Choroid plexus epithelial cell (primary cell): Measurements from ENCODE around the gene GUCY2D.

Experiments used
- DNase-seq: peaks from one replicate; pipeline ENCODE4 v3.0.0-alpha.2; 2010; ENCODE audit warnings: low read depth
- H3K4me3 ChIP-seq: 2 replicates; pipeline ENCODE4 v1.5.1; 2011; ENCODE audit warnings: low read depth, mild to moderate bottlenecking, control low read depth, low read length, moderate library complexity
- TF ChIP-seq, protein P1 (sequence below): conservative IDR thresholded peaks from 2 replicates; pipeline ENCODE4 v1.5.1; 2011; ENCODE audit warnings: low read depth, mild to moderate bottlenecking, control low read depth, inconsistent platforms, low read length, moderate library complexity

Gene GUCY2D

DNA sequence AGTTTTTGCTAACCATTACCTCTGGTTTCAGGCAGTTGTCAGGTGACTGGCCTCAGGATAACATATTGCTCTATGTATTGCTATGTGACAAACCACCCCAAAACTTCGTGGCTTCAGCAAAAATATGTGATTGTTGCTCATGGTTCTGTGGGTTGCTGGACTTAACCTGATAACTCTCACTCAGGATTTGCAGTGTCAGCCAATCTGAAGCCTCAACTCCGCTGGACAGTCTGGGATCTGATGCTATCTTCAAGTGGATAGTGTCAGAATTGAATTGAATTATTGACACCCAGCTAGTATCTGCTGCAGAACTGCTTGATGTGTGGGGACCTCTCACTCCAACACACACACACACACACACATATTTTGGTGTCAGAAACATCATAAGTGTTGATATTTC, 34.7 kb upstream of the GUCY2D start:
- H3K4me3 ChIP-seq: no peak overlapping the region
- TF ChIP-seq, protein P1, sequence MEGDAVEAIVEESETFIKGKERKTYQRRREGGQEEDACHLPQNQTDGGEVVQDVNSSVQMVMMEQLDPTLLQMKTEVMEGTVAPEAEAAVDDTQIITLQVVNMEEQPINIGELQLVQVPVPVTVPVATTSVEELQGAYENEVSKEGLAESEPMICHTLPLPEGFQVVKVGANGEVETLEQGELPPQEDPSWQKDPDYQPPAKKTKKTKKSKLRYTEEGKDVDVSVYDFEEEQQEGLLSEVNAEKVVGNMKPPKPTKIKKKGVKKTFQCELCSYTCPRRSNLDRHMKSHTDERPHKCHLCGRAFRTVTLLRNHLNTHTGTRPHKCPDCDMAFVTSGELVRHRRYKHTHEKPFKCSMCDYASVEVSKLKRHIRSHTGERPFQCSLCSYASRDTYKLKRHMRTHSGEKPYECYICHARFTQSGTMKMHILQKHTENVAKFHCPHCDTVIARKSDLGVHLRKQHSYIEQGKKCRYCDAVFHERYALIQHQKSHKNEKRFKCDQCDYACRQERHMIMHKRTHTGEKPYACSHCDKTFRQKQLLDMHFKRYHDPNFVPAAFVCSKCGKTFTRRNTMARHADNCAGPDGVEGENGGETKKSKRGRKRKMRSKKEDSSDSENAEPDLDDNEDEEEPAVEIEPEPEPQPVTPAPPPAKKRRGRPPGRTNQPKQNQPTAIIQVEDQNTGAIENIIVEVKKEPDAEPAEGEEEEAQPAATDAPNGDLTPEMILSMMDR: no peak
- DNase-seq: no peak

DNA sequence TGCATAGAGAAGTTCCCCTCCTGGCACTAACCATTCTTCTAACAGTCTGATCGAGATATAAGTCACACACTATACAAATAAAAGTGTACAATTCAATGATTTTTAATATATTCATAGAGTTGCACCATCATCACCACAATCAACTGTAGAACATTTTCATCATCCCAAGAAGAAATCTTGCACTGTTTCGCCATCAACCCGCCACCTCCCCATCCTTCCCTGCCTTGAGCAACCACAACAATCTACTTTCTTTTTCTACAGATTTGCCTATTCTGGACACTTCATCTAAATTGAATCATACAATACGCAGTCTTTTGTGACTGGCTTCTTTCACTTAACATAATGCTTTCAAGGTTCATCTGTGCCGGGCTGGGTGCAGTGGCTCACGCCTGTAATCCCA, 33.0 kb upstream of the GUCY2D start:
- DNase-seq: peak; percentile 43
- H3K4me3 ChIP-seq: no peak overlapping the region
- TF ChIP-seq, protein P1: no peak

DNA sequence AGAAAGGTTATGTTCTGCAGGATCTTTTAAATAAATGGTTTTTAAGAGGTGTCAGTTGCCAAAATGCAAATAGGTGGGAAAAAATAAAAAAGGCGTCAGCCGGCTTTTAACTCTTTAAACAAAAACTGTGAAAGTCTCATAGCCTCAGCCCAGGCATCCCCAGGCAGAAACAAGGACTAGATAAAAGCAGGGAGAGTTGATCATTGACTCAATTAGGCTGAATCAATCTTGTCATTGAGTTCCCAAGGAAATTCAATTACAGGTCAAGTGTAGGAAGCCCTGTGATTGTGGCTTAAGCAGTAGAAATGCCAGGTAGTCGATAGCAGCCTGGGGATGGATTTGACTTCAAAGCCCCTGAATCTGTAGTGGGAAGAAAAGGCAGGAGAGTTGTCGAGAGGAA, 30.8 kb upstream of the GUCY2D start:
- no peak for DNase-seq
- H3K4me3 ChIP-seq: no peak overlapping the region
- TF ChIP-seq, protein P1: no peak

DNA sequence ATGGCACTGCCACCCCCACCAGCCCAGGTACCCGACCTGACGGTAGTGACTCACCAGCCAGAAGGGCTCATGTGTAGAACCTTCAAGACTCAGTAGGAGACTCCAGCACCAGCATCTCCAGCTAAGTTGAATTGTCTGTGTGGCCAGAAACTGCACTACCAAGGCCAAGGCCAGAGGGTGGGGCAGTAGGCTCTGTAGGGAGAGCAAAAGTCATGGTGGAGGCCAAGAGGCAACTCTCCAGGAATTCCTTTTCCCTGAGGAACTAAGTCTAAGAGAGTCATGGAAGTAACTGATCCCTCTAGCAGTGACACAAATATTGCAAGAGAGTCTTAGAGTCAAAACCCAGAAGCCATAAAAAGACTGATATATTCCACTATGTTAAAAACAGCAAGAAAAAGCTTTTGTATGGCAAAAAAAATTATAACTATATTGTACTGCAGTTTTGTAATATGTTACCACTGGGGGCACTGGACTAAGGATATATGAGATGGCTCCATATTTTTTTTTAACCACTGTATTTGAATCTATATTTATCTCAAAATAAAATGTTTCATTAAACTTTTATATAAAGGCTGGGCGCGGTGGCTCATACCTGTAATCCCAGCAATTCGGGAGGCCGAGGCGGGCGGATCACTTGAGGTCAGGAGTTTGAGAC, 30.2 kb upstream of the GUCY2D start:
- TF ChIP-seq, protein P1: peak; percentile 39
- no peak overlapping the region for H3K4me3 ChIP-seq
- peak; percentile 48 for DNase-seq

DNA sequence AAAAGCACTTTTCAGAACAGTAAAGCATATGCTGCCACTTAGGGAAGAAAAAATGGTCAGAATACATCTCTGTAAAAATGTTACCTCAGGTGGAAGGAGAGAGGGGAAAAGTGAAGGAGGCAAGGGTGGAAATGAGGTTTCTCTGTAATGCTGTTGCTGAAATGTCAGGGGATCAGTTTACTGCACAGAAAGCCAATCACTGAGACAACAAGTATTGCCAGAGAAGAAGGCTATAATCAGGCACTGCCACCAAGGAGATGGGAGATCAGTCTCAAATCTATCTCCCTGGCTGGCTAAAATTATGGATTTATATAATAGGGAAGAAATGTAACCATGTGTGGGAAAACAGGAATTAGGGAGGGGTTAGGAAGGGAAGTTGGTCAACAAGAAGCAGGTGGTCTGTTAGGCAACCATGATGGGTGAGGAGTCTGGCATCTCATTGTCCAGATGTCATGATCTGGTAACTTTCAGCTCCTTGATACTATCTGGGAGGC, 27.7 kb upstream of the GUCY2D start:
- TF ChIP-seq, protein P1: no peak
- no peak overlapping the region for H3K4me3 ChIP-seq
- no peak for DNase-seq

DNA sequence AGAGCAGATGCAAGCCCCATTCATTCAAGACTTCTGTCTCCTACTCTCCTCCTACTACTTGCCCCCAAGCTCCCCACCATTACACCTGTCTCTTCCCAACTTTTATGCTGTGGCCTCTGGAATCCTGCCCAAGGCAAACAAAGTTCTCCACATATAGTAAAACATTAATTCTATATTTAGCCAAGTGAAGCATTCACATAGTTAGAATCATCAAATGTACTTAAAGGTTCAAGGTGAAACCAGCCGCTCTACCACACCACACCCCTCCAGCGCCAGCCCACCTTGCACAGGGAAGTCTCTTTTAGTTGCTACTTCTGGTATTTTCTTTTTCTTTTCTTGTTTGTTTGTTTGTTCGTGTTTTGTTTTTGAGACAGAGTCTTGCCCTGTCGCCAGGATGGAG, 25.4 kb upstream of the GUCY2D start:
- TF ChIP-seq, protein P1: no peak
- no peak for DNase-seq
- H3K4me3 ChIP-seq: no peak overlapping the region

DNA sequence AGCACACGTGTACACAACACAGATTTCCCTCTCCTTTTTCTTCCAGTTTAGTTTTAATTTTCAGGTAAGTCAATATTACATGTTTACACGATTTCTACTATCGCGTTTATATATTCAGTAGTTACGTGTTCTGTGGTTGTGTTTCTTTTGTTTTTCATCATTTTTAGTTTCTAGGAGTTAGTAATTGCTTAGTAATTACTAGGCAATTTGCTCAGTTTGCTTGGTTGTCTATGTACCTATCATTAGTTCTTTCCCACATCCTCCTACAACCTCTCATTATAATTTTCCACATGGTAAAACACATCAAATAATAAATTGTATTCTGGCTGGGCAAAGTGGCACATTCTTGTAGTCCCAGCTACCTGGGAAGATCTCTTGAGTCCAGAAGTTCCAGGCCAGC, 24.6 kb upstream of the GUCY2D start:
- no peak overlapping the region for H3K4me3 ChIP-seq
- DNase-seq: no peak
- TF ChIP-seq, protein P1: no peak
